ENCODE measurements around the gene CLSTN1. TPM values are rescaled to one million over a fixed set of nuclear protein-coding genes. Genes with fewer than 3 reads are reported as not detected.

CLSTN1 gene
- total RNA-seq, 1 donor from 2014 or later, result 181 TPM

DNA sequence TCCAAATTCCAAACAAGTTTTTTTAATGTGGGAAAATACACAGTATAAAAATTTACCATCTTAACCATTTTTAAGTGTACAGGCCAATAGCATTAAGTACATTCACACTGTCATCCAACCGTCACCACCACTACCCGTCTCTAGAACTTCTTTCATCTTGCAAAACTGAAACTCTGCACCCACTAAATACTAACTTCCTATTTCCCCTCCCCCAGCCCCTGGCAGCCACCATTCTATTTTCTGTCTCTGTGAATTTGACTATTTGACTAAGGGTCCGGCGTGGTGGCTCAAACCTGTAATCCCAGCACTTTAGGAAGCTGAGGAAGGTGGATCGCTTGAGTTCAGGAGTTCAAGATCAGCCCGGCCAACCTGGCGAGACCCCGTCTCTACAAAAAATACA lies 36.1 kb downstream of the CLSTN1 start:
- Histone ChIP-seq H3K9ac (ENCODE audit: low read length) (no peak overlapping the region), H2AFZ (ENCODE audit: low read depth, low read length) (no peak overlapping the region), H3K4me2 (ENCODE audit: low read length) (no peak overlapping the region), H3K27me3 (ENCODE audit: insufficient read depth, low read length) (no peaks in the 10 kb centered on the region), H3K4me1 (ENCODE audit: insufficient read depth, low read length) (no peaks in the 10 kb centered on the region), H3K27ac (ENCODE audit: low read depth, low read length) (no peak overlapping the region), H3K4me3 (ENCODE audit: insufficient read depth, low read depth, low read length) (no peak overlapping the region), H4K20me1 (ENCODE audit: insufficient read depth, low read length) (peaks cover 78% of the 10 kb centered on the region), H3K9me3 (ENCODE audit: insufficient read depth, low read depth, low read length) (no peaks in the 10 kb centered on the region), H3K79me2 (ENCODE audit: insufficient read depth, low read length) (peaks cover 71% of the 10 kb centered on the region), H3K36me3 (ENCODE audit: insufficient read depth, low read length) (no peaks in the 10 kb centered on the region)
- H3K4me1 Mint-ChIP-seq (ENCODE audit: low read depth, unreplicated experiment), result peaks cover 3% of the 10 kb centered on the region
- no peak overlapping the region for H3K27ac Mint-ChIP-seq (ENCODE audit: unreplicated experiment)
- no peak for DNase-seq (ENCODE audit: low read depth)
- H3K4me3 Mint-ChIP-seq (ENCODE audit: unreplicated experiment), result no peak overlapping the region
- H3K27me3 Mint-ChIP-seq (ENCODE audit: low read depth, unreplicated experiment), result no peaks in the 10 kb centered on the region
- H3K9me3 Mint-ChIP-seq (ENCODE audit: unreplicated experiment), result no peaks in the 10 kb centered on the region
- TF ChIP-seq, protein P1, sequence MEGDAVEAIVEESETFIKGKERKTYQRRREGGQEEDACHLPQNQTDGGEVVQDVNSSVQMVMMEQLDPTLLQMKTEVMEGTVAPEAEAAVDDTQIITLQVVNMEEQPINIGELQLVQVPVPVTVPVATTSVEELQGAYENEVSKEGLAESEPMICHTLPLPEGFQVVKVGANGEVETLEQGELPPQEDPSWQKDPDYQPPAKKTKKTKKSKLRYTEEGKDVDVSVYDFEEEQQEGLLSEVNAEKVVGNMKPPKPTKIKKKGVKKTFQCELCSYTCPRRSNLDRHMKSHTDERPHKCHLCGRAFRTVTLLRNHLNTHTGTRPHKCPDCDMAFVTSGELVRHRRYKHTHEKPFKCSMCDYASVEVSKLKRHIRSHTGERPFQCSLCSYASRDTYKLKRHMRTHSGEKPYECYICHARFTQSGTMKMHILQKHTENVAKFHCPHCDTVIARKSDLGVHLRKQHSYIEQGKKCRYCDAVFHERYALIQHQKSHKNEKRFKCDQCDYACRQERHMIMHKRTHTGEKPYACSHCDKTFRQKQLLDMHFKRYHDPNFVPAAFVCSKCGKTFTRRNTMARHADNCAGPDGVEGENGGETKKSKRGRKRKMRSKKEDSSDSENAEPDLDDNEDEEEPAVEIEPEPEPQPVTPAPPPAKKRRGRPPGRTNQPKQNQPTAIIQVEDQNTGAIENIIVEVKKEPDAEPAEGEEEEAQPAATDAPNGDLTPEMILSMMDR (IDR thresholded peaks at IDR 0.05; ENCODE audit: insufficient read depth, low read depth, low read length), result no peak
- TF ChIP-seq EZH2 (IDR thresholded peaks at IDR 0.05; ENCODE audit: insufficient read depth, low read length), result no peak
- FAIRE-seq, result no peak
- H3K36me3 Mint-ChIP-seq (ENCODE audit: low read depth, unreplicated experiment), result peaks cover 6% of the 10 kb centered on the region

DNA sequence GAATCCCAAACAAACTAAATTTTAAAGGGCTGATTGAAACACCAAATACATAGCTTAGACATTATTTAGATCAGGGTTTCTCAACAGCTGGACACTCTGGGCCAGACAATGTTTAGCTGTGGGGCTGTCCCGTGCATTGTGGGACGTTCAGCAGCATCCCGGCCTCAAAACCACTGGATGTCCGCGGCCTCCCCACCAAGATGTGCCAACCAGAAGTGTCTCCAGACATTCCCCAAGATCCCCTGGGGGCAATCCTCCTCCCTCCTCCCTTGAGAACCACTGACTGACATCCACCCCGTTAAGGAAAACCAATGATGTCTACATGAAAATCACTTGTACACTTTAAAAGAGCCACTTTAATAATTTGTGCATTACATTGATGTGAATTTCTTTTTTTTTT lies 38.4 kb downstream of the CLSTN1 start:
- no peaks in the 10 kb centered on the region for H3K27me3 ChIP-seq (ENCODE audit: insufficient read depth, low read length)
- FAIRE-seq (no peak), DNase-seq (ENCODE audit: low read depth) (no peak)
- no peak overlapping the region for H2AFZ ChIP-seq (ENCODE audit: low read depth, low read length)
- Mint-ChIP-seq H3K4me1 (ENCODE audit: low read depth, unreplicated experiment) (no peaks in the 10 kb centered on the region), H3K4me3 (ENCODE audit: unreplicated experiment) (no peak overlapping the region), H3K27me3 (ENCODE audit: low read depth, unreplicated experiment) (no peaks in the 10 kb centered on the region), H3K9me3 (ENCODE audit: unreplicated experiment) (no peaks in the 10 kb centered on the region), H3K27ac (ENCODE audit: unreplicated experiment) (no peak overlapping the region), H3K36me3 (ENCODE audit: low read depth, unreplicated experiment) (peaks cover 2% of the 10 kb centered on the region)
- H3K4me3 ChIP-seq (ENCODE audit: insufficient read depth, low read depth, low read length), result no peak overlapping the region
- H3K4me2 ChIP-seq (ENCODE audit: low read length), result no peak overlapping the region
- no peak for TF ChIP-seq EZH2 (IDR thresholded peaks at IDR 0.05; ENCODE audit: insufficient read depth, low read length)
- TF ChIP-seq, protein P1 (IDR thresholded peaks at IDR 0.05; ENCODE audit: insufficient read depth, low read depth, low read length), result no peak
- no peaks in the 10 kb centered on the region for H3K4me1 ChIP-seq (ENCODE audit: insufficient read depth, low read length)
- no peak overlapping the region for H3K9ac ChIP-seq (ENCODE audit: low read length)
- no peaks in the 10 kb centered on the region for H3K9me3 ChIP-seq (ENCODE audit: insufficient read depth, low read depth, low read length)
- no peaks in the 10 kb centered on the region for H3K36me3 ChIP-seq (ENCODE audit: insufficient read depth, low read length)
- peaks cover 72% of the 10 kb centered on the region for H4K20me1 ChIP-seq (ENCODE audit: insufficient read depth, low read length)
- no peak overlapping the region for H3K27ac ChIP-seq (ENCODE audit: low read depth, low read length)
- peaks cover 60% of the 10 kb centered on the region for H3K79me2 ChIP-seq (ENCODE audit: insufficient read depth, low read length)

DNA sequence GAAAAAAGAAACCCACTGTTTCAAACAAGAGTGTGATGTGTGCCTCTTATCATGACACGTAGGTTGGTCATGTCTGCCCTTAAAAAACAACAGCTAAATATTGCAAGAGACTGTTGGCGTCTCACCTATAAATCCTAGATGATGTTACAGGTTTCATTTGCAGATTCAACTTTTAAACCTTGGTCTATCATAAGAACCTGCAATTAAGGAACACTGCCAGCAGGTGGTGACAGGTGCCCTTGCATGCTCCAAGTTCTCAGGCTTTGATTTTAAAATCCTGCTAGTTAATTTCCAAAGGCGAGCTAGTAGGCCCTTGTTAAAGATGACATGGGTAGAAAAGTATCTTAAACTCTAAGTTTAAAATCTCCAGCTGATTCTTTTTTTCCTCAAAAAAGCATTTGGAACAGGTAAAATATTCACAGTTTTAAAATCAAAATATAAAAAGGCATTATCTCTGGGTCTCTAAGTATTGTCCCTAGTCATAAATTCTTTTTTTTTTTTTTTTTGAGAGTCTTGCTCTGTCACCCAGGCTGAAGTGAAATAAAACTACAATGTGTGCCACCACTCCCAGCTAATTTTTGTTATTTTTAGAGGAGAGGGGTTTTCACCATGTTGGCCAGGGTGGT lies 39.1 kb downstream of the CLSTN1 start:
- Mint-ChIP-seq H3K4me1 (ENCODE audit: low read depth, unreplicated experiment) (no peaks in the 10 kb centered on the region), H3K36me3 (ENCODE audit: low read depth, unreplicated experiment) (peaks cover 2% of the 10 kb centered on the region), H3K4me3 (ENCODE audit: unreplicated experiment) (no peak overlapping the region), H3K27ac (ENCODE audit: unreplicated experiment) (no peak overlapping the region), H3K9me3 (ENCODE audit: unreplicated experiment) (no peaks in the 10 kb centered on the region), H3K27me3 (ENCODE audit: low read depth, unreplicated experiment) (no peaks in the 10 kb centered on the region)
- H3K9ac ChIP-seq (ENCODE audit: low read length), result no peak overlapping the region
- H3K27me3 ChIP-seq (ENCODE audit: insufficient read depth, low read length), result no peaks in the 10 kb centered on the region
- peaks cover 70% of the 10 kb centered on the region for H4K20me1 ChIP-seq (ENCODE audit: insufficient read depth, low read length)
- no peaks in the 10 kb centered on the region for H3K9me3 ChIP-seq (ENCODE audit: insufficient read depth, low read depth, low read length)
- no peaks in the 10 kb centered on the region for H3K4me1 ChIP-seq (ENCODE audit: insufficient read depth, low read length)
- no peak overlapping the region for H3K4me3 ChIP-seq (ENCODE audit: insufficient read depth, low read depth, low read length)
- DNase-seq (ENCODE audit: low read depth) (peak; percentile 35), FAIRE-seq (no peak)
- H3K4me2 ChIP-seq (ENCODE audit: low read length), result no peak overlapping the region
- H2AFZ ChIP-seq (ENCODE audit: low read depth, low read length), result no peak overlapping the region
- TF ChIP-seq, protein P1 (IDR thresholded peaks at IDR 0.05; ENCODE audit: insufficient read depth, low read depth, low read length), result peak; percentile 82
- no peak for TF ChIP-seq EZH2 (IDR thresholded peaks at IDR 0.05; ENCODE audit: insufficient read depth, low read length)
- peaks cover 53% of the 10 kb centered on the region for H3K79me2 ChIP-seq (ENCODE audit: insufficient read depth, low read length)
- H3K36me3 ChIP-seq (ENCODE audit: insufficient read depth, low read length), result no peaks in the 10 kb centered on the region
- H3K27ac ChIP-seq (ENCODE audit: low read depth, low read length), result no peak overlapping the region

Data from astrocyte (in vitro differentiated cells and primary cell).